Measurements from ENCODE around the gene STARD3NL. TPM values are rescaled to one million over a fixed set of nuclear protein-coding genes. Genes with fewer than 3 reads are reported as not detected.
"Not testable (repeated sequence)": the region's sequence is repeated elsewhere in the genome, so short reads cannot be mapped to it uniquely, and the experiment has no call there.

STARD3NL gene
- total RNA-seq, 1 donor from 2014 or later = 53.8 TPM

DNA sequence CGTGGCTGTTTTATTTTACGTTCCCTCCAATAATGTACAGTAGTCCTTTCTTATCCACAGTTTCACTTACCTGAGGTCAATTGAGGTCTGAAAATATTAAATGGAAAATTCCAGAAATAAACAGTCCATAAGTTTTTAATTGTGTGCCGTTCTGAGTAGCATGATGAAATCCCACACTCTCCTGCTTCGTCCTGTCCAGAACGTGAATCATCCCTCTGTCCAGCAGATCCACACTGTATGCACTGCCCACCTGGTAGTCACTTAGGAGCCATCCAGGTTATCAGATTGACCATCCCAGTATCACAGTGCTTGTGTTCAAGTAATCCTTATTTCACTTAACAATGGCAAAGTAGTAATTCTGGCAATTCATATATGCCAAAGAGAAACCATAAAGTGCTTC lies 46.3 kb downstream of the STARD3NL start:
- DNase-seq (no peak), ATAC-seq (no peak)
- Histone ChIP-seq H3K27ac (no peak overlapping the region), H3K27me3 (no peaks in the 10 kb centered on the region), H3K4me1 (peaks cover 10% of the 10 kb centered on the region), H3K9me3 (no peaks in the 10 kb centered on the region), H3K4me3 (no peak overlapping the region), H3K36me3 (peaks cover 49% of the 10 kb centered on the region)
- intact Hi-C loops (cut with DNase I) = loop anchor here (5.0 kb wide), 1 partner anchor 122 kb away; no protein-coding TSS in a partner anchor
- TF ChIP-seq, protein P1, sequence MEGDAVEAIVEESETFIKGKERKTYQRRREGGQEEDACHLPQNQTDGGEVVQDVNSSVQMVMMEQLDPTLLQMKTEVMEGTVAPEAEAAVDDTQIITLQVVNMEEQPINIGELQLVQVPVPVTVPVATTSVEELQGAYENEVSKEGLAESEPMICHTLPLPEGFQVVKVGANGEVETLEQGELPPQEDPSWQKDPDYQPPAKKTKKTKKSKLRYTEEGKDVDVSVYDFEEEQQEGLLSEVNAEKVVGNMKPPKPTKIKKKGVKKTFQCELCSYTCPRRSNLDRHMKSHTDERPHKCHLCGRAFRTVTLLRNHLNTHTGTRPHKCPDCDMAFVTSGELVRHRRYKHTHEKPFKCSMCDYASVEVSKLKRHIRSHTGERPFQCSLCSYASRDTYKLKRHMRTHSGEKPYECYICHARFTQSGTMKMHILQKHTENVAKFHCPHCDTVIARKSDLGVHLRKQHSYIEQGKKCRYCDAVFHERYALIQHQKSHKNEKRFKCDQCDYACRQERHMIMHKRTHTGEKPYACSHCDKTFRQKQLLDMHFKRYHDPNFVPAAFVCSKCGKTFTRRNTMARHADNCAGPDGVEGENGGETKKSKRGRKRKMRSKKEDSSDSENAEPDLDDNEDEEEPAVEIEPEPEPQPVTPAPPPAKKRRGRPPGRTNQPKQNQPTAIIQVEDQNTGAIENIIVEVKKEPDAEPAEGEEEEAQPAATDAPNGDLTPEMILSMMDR (IDR thresholded peaks at IDR 0.05) = no peak

DNA sequence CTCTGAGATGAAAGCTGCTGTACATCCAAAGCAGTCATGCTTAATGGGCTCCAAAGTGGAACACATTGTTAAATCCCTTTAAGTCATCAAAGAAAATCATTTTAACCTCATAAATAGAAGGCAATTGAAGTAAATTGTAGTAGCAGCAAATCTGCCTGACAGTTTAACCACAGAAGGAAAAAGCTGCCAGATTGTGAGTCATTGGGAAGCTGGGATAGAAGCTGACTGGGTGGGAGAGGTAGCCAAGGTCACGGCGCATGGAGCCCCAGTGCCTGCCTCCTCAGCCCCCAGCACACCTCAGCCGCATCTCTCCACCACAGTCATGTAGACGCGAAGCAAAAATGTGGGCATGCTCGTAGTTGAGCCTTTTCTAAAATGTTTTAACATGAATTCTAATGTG lies 51.3 kb downstream of the STARD3NL start:
- no peak overlapping the region for H3K27ac ChIP-seq
- no peak overlapping the region for H3K4me3 ChIP-seq
- intact Hi-C loops (cut with DNase I) = no loop called here
- H3K4me1 ChIP-seq = no peaks in the 10 kb centered on the region
- H3K36me3 ChIP-seq = peaks cover 36% of the 10 kb centered on the region
- no peak for DNase-seq
- no peaks in the 10 kb centered on the region for H3K27me3 ChIP-seq
- H3K9me3 ChIP-seq = no peaks in the 10 kb centered on the region
- ATAC-seq = no peak
- TF ChIP-seq, protein P1 (IDR thresholded peaks at IDR 0.05) = no peak

DNA sequence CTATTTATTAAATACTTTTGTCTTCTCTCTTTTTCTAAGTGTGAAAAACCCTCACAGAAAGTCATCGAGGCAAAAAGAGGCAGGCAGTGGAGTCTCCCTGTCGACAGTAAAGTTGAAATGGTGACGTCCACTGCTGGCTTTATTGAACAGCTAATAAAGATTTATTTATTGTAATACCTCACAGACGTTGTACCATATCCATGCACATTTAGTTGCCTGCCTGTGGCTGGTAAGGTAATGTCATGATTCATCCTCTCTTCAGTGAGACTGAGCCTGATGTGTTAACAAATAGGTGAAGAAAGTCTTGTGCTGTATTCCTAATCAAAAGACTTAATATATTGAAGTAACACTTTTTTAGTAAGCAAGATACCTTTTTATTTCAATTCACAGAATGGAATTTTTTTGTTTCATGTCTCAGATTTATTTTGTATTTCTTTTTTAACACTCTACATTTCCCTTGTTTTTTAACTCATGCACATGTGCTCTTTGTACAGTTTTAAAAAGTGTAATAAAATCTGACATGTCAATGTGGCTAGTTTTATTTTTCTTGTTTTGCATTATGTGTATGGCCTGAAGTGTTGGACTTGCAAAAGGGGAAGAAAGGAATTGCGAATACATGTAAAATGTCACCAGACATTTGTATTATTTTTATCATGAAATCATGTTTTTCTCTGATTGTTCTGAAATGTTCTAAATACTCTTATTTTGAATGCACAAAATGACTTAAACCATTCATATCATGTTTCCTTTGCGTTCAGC lies 52.0 kb downstream of the STARD3NL start:
- H3K27me3 ChIP-seq = no peaks in the 10 kb centered on the region
- no peak overlapping the region for H3K4me3 ChIP-seq
- H3K36me3 ChIP-seq = peaks cover 36% of the 10 kb centered on the region
- intact Hi-C loops (cut with DNase I) = no loop called here
- DNase-seq (no peak), ATAC-seq (no peak)
- TF ChIP-seq, protein P1 (IDR thresholded peaks at IDR 0.05) = no peak
- no peaks in the 10 kb centered on the region for H3K9me3 ChIP-seq
- H3K27ac ChIP-seq = no peak overlapping the region
- no peaks in the 10 kb centered on the region for H3K4me1 ChIP-seq

DNA sequence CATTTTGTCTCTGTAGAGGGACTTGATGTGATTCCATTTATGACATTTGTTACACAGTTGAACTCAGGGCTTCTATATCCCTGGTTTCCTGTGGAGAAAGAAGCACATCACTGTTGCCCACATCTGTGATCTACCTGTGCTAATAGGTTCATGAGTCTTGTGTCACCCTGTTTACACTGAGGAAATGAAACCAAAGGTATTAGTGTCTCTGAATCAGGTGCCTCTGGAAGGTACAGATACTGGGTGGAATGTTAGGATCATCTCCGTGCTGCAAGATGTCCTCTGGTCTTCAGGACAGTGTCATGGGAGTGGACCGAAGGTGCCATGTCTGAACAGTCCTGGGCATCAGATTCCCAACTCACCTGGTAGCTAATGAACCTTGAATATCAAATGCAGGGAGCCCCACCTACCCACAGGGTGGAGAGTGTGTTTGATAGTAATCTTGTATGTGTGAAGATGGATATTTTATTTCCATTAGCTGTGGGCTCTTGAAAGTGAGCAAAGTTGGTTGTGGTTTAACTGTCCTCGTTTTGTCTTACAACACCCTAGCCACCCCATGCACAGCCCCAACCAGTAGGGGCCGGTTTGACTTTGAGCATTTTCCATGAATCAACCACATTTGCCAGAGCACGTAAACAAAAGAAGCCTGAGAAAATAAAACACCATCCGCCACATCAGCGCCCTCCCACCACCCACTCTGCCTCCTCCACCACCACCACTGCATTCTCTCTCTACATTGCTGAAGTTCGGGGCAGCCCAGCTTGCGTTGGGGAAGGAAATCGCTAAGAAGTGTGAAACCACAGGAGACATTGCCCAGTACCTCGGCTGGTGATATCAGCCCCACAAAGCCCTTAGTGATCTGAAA lies 54.7 kb downstream of the STARD3NL start:
- peak; percentile 65 for DNase-seq
- no peaks in the 10 kb centered on the region for H3K9me3 ChIP-seq
- peaks cover 29% of the 10 kb centered on the region for H3K36me3 ChIP-seq
- no peak overlapping the region for H3K27ac ChIP-seq
- intact Hi-C loops (cut with DNase I) = no loop called here
- no peak overlapping the region for H3K4me3 ChIP-seq
- H3K4me1 ChIP-seq = no peaks in the 10 kb centered on the region
- H3K27me3 ChIP-seq = no peaks in the 10 kb centered on the region
- ATAC-seq = peak; percentile 88
- TF ChIP-seq, protein P1 (IDR thresholded peaks at IDR 0.05) = no peak

- intact Hi-C loops (cut with DNase I); H3K4me3 ChIP-seq; DNase-seq; H3K9me3 ChIP-seq; H3K27ac ChIP-seq; H3K27me3 ChIP-seq; ATAC-seq; H3K4me1 ChIP-seq: not testable (repeated sequence)
- H3K36me3 ChIP-seq = peaks cover 11% of the 10 kb centered on the region
Measured at GRCh38 chr7:38234759-38235158, 56.7 kb downstream of the STARD3NL start.

GRCh38 chr7:38235606-38236005 lies 57.6 kb downstream of the STARD3NL start:
- Histone ChIP-seq H3K4me3 (no peak overlapping the region), H3K9me3 (no peaks in the 10 kb centered on the region), H3K27ac (no peak overlapping the region), H3K27me3 (no peaks in the 10 kb centered on the region), H3K4me1 (no peaks in the 10 kb centered on the region), H3K36me3 (peaks cover 2% of the 10 kb centered on the region)
- intact Hi-C loops (cut with DNase I) = no loop called here
- TF ChIP-seq, protein P1 (IDR thresholded peaks at IDR 0.05) = no peak
- no peak for DNase-seq
- no peak for ATAC-seq

DNA sequence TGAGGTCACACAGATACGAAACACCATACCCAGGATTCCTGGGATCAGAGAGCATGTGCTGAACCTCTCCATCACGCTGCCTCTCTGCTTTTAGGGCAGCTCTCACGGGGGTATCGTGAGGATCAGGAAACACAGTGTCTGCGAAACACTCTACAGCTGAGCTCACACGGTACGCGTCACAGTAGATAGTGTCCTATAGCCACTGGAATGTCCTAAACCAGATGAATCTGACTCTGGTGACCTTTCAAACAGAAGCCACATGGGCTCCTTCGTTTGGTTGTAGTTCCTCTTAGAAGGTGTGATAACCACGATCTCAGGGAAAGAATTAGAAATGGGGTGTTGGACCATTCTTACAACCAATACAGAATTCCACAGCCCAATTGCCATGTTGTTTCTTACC lies 61.1 kb downstream of the STARD3NL start:
- ATAC-seq = not testable (repeated sequence)

More for the DNA sequence above, 61.1 kb downstream of the STARD3NL start:
- intact Hi-C loops (cut with DNase I); H3K36me3 ChIP-seq; H3K27me3 ChIP-seq; H3K4me3 ChIP-seq; H3K4me1 ChIP-seq; H3K27ac ChIP-seq; DNase-seq; H3K9me3 ChIP-seq: not testable (repeated sequence)

All from upper lobe of right lung (tissue), 1 donor.